Stromal cell of bone marrow (primary cell): ENCODE measurements around the gene SRP54.
"Not testable (repeated sequence)": the region's sequence is repeated elsewhere in the genome, so short reads cannot be mapped to it uniquely, and the experiment has no call there.

Source experiments
- DNase-seq: peaks from one replicate; pipeline ENCODE4 v3.0.0-alpha.2; 2012; ENCODE audit warnings: low read depth

Gene SRP54

DNA sequence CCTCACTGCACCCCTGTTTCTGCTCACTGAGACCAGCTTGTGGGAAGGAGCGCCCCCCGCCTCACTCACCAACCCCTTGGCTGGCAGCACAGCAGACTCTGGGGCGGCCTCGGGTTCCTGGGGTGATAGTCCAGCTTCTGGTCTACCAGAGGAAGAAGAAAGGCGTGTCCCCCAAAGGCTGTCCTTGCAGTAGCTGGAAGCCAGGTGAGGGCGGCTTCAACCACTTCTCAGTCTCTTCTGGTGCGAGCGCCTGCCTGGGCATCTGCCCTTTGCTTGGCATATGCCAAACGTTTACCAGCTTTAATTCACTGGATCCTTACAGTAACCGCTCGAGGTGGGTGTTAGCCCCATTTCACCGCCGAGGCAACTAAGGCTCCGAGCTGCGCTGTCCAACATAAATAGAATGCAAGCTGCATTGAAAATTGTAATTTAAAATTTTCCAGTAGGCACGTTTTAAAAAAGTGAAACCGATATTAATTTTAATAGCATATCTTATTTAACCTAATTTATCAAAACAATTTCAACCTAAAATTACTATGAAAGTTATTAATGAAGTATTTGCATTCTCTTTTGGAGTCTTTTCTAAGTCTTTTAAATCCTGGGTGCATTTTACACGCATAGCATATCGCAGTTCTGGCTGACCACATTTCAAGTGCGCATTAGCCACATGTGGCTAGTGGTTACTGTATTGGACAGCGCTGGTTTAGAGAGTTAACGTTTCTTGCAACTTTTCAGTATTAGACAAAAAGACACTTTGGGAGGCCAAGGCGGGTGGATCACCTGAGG is 64.2 kb downstream of the SRP54 start:
- DNase-seq, result peak; percentile 8

DNA sequence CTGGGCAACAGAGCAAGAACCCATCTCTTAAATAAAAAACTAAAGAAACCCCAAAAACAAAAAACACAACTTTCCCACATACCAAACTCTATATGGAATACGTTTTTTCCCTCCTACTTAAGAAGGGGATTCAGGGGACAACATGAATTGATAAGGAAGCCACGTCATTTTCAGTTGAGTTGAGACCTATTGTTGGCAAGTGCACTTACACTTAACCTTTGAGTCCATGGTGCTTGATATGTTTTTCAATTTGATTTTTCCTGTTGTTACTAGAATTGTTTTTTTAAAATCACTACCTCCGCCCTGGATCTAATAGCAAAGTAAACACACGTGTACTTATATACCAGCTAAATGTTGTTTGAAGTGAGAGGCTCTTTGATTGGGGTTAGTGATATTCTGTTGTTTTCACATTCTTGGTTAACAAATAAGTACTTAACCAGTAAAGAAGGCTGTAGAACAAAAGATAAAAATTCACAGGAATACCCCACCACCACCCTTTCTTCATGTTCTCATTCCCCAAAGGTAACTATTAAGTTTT is 65.3 kb downstream of the SRP54 start:
- DNase-seq, result no peak

DNA sequence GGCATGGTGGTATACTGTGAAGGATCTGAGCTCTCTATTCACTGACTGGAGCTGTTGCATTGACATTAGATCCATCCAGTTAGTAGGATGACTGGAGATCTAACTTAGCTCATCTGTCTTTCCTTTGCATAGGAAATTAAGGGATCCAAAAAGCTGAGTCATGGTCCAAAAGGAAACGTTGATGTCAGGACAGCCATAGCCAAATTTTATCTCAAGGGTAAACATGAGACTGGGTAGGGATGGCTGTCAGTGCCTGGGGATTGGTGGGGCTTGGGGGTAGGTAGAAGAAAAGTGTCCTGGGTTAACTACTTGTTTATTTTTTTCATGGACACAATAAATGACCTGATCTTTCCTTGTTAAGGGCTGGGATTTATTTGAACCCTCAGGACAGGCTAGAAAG is 67.9 kb downstream of the SRP54 start:
- DNase-seq, result peak; percentile 49

DNA sequence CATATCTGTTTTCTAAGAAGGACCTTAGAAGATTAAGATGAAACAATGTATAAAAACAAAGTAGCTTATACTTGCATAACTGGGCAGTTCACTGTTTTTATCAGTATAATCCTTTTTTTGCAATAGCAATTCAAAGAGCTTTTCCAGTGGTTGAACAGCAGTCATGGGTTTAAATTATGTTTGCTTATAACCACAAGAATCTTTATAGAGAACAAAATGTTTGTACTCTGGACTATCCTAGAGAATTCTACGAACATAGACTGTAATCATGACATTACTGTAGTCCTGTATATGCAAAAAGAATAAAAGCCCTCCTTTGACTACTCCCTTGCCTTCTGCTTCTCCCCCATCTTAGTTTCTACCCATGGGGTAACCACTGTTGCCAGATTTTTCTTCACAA is 69.0 kb downstream of the SRP54 start:
- DNase-seq, result peak; percentile 12

- no peak for DNase-seq
Measured at GRCh38 chr14:35052637-35053036, 69.8 kb downstream of the SRP54 start.

GRCh38 chr14:35061113-35061791 is 78.5 kb downstream of the SRP54 start:
- DNase-seq, result not testable (repeated sequence)

DNA sequence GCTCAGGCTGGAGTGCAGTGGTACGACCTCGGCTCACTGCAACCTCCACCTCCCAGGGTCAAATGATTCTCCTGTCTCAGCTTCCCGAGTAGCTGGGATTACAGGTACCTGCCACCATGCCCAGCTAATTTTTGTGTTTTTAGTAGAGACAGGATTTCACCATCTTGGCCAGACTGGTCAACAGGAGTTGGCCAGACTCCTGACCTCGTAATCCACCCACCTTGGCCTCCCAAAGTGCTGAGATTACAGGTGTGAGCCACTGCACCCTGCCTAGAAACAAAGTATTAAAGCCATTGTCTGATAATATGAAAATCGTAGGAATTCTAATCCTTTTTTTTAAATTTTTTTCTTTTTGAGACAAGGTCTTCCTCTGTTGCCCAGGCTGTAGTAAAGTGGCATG is 82.9 kb downstream of the SRP54 start:
- not testable (repeated sequence) for DNase-seq

- DNase-seq, result no peak
Measured at GRCh38 chr14:35068238-35069012, 85.6 kb downstream of the SRP54 start.

DNA sequence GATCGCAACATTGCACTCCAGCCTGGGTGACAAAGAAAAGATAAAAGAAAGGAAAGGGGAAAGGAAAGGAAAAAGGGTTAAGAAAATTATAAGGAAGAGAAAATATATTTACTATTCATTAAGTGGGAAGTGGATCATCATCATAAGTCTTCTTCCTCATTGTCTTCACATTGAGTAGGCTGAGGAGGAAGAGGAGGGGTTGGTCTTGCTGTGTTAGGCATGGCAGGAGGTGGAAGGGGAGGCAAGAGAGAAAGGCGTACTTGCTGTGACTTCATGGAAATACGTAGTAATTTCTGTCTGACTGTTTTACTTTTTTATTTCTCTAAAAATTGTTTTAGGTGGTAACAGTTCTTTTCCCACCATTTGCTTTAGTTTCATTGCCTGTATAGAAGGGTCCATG is 89.4 kb downstream of the SRP54 start:
- DNase-seq, result no peak

DNA sequence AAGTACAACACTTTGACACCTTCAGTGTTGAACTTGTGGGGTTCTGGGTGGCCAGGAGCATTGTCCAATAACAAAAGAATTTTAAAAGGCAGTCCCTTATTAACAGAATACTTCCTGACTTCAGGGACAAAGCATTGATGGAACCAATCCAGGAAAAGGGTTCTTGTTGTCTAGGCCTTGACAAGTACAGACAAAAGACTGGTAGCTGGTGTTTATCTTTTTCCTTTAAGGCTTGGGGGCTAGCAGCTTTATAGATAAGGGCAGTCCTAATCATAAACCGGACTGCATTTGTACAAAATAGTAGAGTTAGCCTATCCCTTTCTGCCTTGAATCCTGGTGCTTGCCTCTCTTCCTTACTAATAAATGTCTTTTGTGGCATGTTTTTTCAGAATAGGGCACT is 90.7 kb downstream of the SRP54 start:
- no peak for DNase-seq

DNA sequence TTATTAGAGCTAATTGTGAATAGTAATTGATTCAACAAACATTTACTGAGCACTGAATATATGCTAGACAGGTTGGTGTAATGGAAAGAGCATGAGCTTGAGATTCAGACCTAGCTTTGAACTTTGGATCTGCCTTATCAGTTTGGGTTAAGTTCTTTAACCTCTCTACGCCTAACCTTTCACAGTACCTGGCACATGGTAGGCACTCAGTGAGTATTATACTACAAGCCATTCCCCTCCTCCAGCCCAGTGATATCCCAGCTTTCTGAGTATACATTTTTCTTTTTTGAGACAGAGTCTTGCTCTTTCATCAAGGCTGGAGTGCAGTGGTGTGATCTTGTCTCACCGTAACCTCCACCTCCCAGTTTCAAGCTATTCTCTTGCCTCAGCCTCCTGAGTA is 95.3 kb downstream of the SRP54 start:
- DNase-seq, result no peak
